ENCODE data around the gene SLC38A3. TPM values are rescaled to one million over a fixed set of nuclear protein-coding genes. Genes with fewer than 3 reads are reported as not detected.
"Not testable (repeated sequence)": the region's sequence is repeated elsewhere in the genome, so short reads cannot be mapped to it uniquely, and the experiment has no call there.

Gene SLC38A3
- total RNA-seq, 1 experiment from 2014 or later: not detected

DNA sequence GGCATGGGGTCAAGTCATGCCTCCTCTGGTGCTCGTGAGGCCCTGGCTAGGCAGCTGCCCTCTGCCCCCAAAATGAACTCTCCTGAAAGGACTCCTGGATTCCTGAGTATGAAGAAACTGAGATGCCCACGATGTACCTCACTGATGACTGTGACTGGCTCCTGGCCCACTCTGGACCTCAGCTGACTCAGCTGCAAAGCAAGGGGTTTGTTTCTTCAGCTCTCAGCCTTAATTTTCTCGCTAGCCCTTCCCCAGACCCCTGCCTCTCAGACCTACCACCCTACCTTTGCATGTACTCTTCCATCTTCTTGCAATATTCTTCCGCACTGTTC is 25.7 kb downstream of the SLC38A3 start:
- no peak for DNase-seq (ENCODE audit: low spot score)

DNA sequence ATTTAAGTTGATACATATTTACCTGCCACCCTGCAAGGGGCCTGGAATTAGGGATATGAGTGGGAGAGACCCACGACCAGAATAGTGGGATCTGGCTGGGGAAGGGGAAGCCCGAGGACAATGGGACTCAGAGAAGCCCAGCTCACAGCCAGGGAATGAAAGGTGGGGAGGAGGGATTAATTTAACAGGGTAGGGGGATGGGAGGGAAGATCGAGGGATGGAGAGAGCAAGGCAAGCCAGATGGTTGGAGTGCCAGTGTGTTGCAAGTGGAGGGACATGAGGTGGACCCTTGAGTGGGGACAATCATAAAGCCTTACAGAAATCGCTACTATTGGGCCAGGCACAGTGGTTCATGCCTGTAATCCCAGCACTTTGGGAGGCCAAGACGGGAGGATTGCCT is 26.5 kb downstream of the SLC38A3 start:
- DNase-seq (ENCODE audit: low spot score): no peak

DNA sequence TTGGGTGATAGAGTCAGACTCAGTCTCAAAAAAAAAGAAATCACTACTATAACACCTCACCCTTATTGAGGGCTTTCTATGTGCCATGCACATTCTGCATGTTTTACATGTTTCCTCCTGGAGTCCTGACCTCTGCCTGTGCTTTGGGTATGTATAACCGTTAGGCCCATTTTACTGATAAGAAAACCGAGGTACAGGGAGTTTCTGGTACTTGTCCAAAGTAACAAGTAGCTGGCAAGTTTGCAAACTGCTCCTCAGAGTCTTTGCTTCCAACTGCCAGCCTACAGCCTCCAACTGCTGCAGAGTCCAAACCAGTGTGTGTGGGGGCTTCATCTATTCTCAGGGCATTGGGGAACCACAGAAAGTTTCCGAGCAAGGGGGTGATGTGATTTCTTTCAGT is 27.2 kb downstream of the SLC38A3 start:
- DNase-seq (ENCODE audit: low spot score): no peak

DNA sequence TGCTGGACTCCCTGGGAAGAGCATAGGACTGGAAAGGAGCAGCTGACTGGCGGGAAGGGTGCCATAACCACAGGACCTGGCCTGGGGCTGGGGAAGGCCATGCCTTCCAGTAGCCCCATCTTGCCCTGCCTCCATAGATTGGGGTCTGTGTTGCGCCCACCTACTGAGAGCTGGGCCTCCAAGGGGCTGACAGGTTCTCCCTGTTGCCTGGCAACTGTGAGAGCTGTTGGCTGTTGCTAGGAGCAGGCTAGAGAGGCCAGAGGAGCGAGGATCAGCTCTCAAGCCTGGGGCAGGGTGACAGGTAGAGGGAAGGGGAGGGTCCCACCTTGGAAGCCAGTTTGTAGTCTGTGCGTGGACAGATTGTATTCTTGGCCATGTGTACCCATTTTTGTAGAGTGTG is 28.1 kb downstream of the SLC38A3 start:
- no peak for DNase-seq (ENCODE audit: low spot score)

DNA sequence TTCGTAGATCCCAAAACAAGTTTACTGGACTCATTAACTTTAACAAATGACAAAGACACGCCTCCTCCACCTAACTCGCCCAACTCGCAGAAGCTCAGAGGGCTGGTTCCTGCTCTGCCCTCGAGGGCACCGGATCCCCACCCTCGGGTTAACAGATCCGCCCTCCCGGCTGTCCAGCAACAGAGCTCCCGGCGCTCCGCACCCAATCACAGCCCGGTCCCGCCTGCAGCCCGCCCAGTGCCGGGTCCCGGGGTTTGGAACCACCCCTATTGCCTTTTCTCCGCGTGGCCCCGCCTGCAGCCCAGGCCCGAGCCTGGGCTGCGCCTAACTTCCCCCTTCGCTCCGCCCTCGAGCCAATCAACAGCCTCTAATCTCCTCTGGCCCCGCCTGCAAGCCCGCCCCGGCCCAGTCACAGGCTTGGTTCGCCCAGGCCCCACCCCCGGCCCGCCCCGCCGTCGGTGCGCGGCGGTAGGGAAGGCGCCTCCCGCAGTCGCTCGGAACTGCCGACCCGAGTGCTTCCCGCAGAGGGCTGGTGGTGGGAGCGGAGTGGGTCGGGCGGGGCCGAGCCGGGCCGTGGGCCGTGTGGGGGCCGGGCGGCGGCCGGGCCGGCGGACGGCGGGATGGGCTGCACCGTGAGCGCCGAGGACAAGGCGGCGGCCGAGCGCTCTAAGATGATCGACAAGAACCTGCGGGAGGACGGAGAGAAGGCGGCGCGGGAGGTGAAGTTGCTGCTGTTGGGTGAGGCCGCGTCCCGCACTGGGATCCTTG is 30.8 kb downstream of the SLC38A3 start, which contains the start of gene GNAI2:
TSS of gene GNAI2 (plus strand) at position 489 of the 768 bp plus-strand sequence. CDS start at position 621, 132 bp downstream.
- DNase-seq (ENCODE audit: low spot score): peak; percentile 95

DNA sequence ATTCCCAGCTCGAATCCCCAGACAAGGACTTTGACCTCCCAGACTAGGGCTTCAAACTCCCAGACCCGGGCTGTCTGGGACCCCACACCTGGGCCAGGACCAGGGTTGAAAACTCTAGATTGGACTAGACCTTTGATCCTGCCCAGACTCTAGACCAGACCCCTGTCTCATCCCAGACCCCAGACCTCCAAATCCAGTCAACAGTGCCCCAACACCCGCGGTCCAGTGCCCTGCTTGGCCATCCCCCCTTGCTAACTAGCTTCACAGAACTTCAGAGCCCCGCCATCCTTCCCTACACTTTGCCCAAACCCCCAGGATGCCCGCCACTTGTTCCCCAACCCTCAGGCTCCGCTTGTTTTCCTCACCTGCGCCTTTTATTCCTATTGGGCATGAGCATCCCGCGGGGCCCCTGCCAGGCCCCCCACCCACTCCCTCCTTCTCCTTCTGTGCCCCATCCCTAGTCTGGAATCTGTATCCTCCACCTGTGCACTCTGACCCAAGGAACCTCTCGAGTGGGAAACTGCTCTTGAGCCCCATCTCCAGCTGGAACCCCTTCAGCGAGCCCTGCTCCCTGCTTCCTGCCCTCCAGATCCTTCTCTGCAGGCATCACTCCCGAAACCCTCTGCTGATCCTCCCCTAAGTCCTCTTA is 31.5 kb downstream of the SLC38A3 start:
- DNase-seq (ENCODE audit: low spot score): no peak

DNA sequence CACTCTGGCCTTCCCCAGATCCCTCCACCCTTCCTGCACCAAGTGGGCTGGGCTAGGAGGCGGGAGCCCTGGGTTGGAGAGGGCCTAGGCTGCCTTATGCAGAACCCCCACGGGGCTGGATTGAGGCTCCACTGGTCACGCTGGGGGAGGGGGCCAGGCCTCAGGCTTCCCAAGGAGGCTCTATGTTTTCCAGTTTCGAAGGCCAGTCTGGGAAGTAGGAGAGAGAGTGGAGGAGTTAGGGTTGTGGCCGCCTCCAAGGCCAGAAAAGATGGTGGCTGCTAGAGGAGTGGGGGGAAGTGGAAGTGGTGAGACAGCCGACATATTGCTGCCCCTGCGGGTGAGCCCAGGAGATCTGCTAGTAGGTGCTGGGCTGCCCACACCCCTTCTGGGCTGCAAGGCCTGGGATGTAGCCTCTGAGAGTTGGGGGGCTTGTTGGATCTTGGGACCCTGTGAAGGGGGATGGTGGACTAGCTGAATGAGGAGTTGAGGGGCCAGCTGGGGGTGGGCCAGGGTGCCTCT is 32.1 kb downstream of the SLC38A3 start:
- DNase-seq (ENCODE audit: low spot score): no peak

DNA sequence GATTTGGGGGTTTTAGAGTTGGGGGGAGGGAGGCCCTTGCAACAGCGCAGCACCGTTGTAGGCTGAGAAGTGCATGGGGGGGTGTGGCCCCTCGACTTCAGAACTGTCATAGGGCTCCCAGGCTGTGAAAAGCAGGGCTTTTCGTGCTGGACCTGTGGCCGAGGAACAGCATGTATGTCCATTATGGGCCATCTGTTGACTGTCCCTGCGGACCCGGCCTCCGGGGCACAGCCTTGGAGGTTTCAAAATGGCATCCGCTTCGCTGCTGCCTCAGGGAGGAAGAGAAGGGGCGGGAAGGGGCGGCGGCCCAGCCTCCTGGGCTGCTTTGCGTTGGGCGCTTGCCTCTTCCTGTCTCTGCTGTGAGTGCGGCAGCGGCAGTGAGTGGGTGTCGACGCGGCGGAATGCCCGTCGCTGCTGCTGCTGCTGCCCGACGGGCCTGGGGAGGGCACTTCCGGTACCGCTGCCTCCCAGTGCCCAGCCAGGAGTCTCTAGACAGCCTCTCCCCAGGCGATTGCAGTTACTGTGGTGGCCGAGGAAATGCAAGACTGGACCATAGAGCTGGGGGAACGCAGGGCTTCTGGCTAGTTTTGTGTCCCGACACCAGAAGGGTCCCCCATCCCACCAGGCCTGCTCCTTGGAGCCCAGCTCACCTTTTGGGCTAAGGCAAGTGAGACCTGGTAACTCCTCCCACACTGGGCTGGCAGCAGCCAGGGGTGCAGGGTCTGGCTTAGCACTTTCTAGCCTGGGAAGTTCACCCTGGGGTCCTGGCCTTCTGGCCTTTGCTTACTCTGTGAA is 32.9 kb downstream of the SLC38A3 start:
- peak; percentile 53 for DNase-seq (ENCODE audit: low spot score)

DNA sequence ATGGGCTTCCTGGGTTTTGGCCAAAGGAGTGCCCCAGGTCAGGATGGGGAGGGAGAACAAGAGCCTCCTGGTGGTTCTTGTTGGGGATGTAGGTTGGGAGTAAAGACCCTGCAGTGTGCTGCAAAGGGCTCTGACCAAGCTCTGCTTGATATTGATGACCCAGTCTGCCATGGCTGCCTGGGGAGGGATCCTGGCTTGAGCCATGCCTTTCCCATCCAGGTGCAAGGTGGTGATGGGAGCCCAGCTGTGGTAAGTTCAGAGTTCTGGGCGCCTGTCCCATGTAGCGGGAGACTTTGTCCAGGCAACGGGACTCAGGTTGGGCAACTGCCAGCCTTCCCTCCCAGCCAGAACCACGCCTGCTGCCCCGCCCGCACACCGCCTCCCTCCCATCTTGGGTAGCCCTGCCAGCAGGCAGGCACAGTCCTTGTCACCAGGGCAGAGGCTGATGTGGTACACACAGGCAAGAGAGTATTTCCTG is 33.5 kb downstream of the SLC38A3 start:
- peak; percentile 60 for DNase-seq (ENCODE audit: low spot score)

DNA sequence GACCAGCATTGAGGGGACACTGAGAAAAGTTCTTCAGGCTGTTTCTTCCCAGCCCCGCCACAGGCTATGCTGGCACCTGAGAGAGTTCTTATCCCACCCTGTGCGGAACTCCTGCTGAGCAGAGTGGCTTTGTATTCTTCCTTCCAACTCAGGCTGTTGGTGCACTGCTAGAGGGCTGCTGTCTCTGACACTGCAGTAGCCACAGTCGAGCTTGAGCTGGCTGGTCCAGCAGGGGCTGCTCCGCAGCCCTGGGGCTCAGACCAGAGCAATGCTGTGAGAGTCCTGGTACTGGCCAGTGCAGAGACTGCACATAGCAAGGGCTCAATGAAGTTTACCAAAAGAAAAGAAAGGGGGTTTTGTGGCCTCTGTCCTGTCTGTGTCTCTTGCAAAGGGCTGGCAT is 34.6 kb downstream of the SLC38A3 start:
- DNase-seq (ENCODE audit: low spot score): no peak

DNA sequence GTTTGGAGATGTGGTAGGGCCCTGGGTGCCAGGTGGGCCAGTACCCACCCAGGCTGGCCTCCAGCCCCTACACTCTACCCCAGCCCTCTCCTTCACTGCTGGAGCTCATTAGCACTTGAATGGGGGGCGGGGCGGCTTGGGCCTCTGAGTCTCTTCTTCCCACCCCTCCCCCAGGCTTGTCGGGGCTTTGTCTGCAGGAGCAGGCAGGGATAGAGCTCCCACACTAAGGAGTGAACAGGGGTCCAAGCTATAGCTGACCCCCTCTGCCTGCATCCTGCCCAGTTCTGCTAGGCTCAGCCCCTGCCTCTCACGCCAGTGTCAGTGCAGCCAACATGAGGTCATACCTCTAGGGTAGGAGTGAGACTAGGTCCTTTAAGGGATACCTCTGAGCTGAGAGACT is 36.1 kb downstream of the SLC38A3 start:
- no peak for DNase-seq (ENCODE audit: low spot score)

DNA sequence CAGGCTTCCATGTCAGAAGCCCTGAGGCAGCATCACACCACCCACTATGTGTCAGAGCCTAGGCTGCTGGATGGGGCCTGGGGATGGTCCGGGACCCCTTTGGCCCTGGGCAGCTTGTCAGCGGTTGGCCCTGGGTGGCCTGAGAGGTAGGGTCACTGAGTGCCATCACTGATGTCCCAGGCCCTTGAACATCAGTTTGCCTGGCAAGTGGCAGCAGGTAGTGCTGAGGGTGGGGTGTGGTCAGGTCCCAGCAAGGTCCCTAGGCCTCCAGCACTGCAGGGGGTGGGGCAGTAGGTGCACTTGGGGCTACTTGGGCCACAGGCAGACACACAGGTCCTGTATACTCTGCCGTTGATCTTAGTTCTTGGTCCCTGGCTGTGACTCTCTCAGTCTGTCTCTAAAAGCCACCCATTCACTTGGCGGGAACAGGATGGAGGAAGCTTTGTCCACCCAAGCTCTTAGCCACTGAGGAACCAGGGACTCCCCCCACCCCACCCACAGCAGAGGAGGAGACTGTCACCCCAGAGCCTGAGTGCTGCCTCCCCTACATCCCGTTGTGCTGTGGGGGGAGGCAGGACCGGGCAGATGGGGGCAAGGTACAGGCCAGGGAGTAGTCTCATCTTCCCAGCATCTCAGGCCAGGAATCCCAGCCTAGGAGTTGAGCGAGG is 36.8 kb downstream of the SLC38A3 start:
- no peak for DNase-seq (ENCODE audit: low spot score)

DNA sequence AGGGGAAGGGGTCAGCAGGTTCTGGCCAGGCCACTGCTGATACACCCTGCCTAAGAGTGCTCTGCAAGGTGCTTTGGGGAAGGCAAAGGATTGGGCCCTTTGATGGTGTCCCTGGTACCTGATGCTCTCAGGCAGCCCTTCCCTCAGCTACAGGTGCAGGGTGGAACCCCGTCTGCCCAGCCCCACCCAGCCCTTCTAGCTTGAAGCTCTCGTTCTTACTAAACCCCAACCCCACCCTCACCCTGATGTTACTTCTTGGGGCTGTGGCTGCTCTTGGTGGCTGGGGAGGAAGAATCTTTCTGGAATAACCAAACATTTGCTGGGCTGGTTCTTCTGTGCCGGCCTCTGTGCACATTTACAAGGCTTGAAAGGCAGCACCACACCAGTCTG is 37.3 kb downstream of the SLC38A3 start:
- no peak for DNase-seq (ENCODE audit: low spot score)

DNA sequence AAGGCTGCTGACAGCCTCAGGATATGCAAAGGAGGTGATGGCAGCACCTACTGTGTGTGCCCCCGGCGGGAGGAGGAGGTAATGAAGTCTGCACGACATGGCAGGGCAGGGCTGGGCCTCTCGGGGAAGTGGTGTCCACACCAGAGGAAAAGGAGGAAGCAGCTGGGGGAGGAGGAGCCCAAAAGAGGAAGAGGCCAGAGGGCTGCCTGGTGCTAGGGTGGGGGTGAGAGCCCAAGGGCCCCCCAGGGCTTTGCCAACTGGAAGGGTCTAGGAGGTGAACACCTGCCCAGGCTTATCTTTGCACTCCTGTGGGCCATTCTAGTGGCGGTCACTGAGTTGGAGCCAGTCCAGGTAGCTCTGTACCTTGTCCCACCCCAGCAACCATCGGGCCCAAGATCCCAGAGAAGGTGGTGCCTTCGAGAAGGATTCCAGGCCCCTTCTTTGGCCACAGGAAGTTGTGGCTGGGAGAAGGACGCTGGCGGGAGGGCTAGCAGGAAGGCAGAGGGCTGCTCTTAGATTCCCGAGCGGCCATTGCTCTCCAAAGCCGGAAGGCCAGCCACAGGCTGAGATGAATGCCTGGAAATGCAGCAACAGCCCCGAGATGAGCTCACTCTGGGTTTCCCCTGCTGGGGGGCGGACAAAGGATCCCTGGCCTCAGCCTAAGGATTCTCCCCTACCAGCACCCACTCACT is 37.9 kb downstream of the SLC38A3 start:
- DNase-seq (ENCODE audit: low spot score): no peak

DNA sequence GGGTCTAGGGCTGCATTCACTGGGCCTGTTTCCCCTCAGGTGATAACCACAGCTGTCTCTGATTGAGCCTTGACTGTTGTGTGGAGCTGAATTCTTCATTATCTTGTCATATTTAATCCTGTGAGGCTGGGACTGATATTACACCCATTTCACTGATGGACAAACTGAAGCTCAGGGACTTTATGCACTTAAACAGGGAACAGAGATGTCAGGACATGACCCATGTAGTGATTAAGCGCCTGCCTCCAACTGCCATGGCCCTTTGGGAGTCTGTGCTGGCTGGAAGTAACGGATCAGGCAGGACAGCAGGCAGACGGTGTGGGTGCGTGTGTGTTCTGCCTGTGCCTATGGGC is 38.4 kb downstream of the SLC38A3 start:
- DNase-seq (ENCODE audit: low spot score): no peak

DNA sequence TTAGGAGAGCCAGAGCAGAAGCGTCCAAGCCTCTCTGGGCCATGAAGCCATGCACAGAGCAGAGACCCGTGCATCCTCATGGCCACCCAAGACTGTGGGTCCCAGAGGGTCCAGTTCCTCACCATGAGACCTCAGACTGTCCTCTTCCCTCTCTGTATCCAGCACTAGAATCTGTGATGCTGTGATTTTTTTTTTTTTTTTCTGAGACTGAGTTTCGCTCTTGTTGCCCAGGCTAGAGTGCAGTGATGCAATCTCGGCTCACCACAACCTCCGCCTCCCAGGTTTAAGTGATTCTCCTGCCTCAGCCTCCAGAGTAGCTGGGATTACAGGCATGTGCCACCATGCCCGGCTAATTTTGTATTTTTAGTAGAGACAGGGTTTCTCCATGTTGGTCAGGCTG is 39.7 kb downstream of the SLC38A3 start:
- not testable (repeated sequence) for DNase-seq (ENCODE audit: low spot score)

DNA sequence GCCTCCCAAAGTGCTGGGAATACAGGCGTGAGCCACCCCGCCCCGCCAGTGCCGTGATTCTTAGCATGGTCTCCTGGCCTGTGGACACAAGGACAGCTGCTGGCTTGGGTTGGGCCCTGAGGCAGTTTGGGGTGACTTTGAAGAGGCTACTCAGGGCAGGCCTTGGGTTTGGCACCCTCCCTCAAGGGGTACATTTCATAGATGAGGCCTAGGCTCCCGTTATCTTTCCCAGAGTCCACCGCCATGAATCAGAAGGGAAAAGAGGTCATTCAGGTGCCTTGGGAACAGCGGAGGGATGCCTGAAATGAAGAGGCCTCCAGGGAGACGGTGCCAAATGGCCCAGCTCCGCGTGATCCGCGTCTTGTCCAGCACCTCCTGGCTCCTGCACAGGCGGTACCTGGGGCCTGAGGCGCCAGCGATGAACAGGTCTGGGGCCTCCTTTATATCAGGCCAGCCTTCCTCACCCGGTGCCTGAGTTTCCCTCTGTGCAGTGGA is 40.2 kb downstream of the SLC38A3 start:
- DNase-seq (ENCODE audit: low spot score): no peak

DNA sequence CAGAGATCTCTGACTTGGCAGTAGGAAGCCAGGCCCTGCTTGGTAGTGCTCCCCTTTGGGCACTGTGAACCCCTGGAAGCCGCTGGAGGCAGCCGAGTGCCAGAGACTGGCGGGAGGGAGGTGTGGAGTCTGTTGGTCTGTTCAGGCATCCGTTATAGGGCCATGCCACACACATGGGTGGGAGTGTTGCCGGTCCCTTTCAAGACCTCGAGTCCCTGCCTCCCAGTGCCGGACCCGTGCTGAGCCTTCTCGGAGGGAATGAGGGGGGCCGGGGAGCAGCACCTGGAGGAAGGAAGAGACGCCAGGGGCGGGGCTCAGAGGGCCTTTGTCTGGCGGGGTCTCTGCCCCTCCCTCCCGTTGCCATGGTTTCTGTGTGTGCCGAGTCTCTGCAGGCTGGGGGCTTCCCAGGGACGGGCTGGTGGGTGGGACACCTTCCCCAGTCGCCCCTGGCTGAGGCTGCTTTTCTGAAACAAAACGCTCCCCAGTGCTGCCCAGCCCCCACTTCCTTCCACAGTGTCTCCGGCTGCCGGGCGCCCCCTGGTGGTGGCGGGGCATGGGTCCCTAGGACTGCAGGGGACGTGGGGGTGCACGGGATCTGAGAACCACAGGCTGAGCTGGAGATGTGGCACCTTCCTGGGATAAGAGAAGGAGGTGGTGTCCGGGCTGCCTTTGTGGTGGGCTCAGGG is 40.9 kb downstream of the SLC38A3 start:
- peak; percentile 81 for DNase-seq (ENCODE audit: low spot score)

DNA sequence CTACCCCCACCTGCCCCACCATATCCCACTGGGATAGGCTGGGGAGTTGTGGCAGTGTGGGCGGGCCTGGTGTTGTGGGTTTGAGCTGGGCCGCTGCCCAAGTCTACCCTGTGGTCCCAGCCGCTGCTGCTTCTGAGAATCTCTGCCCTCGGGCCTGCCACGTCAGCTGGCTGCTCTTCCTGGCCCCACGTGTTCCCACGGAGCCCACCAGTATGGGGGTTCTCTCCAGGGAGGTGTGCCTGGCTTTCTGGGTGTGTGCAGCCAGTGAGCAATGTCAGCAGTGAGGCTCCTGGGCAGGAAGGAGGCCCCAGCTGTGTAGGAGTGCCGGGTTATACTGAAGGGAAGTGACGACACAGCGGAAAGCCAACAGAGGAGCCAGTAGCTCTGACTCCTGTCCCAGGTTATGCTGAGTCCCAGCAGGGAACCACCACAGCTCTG is 41.5 kb downstream of the SLC38A3 start:
- no peak for DNase-seq (ENCODE audit: low spot score)

DNA sequence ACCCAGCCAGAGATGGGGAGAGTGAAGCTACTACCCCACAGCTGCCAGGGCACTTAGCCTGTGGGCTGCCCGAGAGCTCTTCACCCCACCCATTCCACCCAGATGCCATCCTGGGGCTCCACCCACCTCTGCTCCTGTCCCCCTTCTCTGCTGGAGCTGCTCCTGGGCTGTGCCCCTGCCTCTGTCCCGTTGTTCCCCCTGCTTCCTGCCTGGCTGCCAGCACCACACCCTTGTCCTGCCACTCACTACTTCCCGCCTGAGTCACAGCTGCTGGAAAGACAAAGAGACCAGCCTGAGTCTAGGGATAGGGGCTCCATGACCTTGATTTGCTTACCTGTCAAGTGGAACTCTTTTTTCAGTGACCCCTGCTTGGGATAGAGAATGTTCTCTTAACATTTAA is 43.3 kb downstream of the SLC38A3 start:
- no peak for DNase-seq (ENCODE audit: low spot score)

Measured in HT-29 (cell line).